GM12864 (cell line): Measurements from ENCODE around the gene GSTO2.

Experiments used
- DNase-seq: peaks from one replicate; pipeline ENCODE4 v3.0.0-alpha.2; 2011; ENCODE audit warnings: low read depth
- H3K4me3 ChIP-seq: 2 replicates; pipeline ENCODE4 v1.5.1; 2011; ENCODE audit warnings: mild to moderate bottlenecking, low read depth, low read length, control low read depth
- TF ChIP-seq, protein P1 (sequence below): IDR thresholded peaks from 2 replicates; pipeline ENCODE4 v1.5.1; 2011; ENCODE audit warnings: low read depth, mild to moderate bottlenecking, moderate library complexity, low read length, control low read depth, inconsistent platforms; ENCODE audit errors: missing control alignments

GSTO2 gene

DNA sequence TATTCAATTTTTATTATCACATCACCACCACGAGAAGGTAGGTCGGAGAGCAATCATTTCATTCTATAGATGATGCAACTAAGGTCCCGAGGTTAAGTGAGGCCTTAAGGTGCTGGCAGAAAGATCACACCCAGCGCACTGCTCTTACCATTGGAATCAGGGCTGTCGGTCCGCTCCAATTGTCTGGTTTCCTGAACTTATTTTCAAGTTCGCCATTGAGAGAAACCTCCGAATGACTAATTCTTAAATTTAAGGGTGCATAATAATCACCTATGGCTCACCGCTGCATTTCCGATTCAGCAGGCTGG, 625 bp upstream of the GSTO2 start:
- H3K4me3 ChIP-seq, result peak overlapping the region; percentile 77
- TF ChIP-seq, protein P1, sequence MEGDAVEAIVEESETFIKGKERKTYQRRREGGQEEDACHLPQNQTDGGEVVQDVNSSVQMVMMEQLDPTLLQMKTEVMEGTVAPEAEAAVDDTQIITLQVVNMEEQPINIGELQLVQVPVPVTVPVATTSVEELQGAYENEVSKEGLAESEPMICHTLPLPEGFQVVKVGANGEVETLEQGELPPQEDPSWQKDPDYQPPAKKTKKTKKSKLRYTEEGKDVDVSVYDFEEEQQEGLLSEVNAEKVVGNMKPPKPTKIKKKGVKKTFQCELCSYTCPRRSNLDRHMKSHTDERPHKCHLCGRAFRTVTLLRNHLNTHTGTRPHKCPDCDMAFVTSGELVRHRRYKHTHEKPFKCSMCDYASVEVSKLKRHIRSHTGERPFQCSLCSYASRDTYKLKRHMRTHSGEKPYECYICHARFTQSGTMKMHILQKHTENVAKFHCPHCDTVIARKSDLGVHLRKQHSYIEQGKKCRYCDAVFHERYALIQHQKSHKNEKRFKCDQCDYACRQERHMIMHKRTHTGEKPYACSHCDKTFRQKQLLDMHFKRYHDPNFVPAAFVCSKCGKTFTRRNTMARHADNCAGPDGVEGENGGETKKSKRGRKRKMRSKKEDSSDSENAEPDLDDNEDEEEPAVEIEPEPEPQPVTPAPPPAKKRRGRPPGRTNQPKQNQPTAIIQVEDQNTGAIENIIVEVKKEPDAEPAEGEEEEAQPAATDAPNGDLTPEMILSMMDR, result no peak
- no peak for DNase-seq

DNA sequence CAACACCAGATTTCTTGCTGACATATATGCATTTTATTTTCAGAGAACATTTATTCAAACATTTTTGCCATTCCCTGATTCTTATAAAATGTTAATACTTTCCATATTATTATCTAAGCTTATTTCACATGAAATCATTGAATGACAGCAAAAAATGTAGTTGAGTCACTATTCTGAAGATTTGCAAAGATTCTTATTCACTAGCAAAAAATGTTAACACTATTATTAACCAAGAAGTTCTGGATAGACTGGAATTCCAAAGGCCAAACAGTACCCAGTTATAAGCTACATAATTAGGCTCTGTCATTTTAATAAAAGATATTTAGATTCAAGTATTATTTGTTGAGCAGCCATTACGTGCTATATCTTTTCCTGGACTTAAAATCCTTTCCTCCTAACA, 4.3 kb downstream of the GSTO2 start:
- no peak overlapping the region for H3K4me3 ChIP-seq
- DNase-seq, result no peak
- TF ChIP-seq, protein P1, result no peak

DNA sequence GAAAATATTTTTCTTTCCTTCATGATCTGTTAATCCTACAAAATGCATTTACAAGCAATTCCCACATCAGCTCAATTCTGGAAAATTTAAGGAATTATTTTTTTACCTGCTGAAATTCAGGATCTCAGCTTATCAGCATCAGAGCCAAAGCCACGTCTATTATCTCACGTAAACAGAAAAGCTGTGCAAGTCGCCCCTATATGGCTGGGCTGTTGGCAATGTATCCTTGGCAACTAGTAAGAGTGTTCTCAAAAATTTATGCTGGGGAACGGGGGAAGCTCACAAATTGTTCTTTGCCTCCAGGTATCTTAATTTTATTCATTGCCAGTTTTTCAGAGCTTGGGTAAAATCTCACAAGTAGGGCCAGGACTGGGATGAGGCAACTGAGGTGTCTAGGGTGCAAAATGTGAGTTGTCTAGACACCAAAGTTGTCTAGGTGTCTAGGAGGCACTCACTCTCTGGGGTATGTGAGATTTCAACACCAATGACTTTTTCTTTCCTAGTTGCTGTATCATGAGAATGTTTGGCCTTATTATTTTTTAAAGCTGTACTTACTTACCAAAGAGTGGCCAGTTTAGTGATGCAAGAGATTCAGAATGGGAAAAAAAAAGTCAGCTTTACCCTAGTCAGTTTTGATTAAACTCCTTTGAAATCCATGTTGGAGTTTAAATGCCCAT, 5.1 kb downstream of the GSTO2 start:
- TF ChIP-seq, protein P1, result no peak
- no peak for DNase-seq
- H3K4me3 ChIP-seq, result no peak overlapping the region

DNA sequence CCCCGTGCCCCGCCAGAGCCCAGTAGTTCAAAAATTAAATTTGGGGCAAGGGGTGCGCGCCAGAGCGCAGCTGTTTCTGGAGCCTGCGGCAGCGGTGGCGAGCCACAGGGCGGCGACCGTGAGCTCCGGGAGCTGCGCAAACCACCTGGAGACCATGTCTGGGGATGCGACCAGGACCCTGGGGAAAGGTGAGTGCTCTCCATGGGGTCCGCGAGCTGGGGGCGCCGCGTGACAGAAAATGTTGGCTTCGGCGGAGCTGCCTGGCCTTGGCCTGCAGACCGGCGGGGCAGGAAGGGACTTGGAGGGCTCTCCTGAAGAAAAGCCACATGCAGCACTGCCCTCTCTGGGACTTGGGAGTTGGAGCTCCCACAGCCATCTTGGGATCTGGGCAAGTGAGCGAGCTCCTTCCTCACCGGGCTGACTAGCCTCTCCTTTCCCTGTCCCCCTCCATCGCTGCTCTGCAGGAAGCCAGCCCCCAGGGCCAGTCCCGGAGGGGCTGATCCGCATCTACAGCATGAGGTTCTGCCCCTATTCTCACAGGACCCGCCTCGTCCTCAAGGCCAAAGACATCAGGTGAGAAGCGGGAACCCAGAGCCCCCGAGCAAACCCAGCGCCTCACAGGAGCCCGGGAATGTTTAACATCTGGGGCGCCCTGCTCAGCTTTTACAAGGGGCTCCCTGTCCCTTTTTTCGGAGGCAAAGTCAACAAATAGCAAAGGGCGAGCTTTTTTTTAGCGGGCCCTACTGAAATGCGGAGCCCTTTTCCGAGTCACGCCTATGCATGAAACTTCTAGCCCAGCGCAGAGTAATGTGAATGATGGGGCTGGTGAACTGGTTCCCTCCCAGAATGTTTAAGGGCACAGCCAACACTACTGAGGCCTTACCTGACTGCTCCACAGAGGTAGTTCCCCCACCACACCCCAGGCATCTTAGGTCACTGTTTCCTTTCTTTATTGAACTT, 6.1 kb downstream of the GSTO2 start:
- DNase-seq, result no peak
- H3K4me3 ChIP-seq, result no peak overlapping the region
- TF ChIP-seq, protein P1, result peak; percentile 95

DNA sequence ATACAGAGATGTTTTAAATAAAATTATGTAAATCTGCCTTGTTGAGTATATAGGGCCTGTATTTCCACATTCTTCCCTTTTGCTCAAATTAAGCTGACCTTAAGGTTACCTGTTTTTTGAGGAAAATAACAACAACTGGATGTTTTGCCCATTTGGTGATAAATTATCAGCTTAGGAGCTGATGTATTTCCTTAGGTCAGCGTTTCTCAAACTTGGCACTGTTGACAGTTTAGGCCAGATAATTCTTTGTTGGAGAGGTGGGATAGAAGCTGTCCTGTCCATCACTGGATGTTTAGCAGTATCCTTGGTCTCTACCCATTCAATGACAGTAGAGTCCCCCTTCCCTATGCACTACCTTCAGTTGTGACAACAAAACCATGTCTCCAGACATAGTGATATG, 7.2 kb downstream of the GSTO2 start:
- no peak overlapping the region for H3K4me3 ChIP-seq

DNA sequence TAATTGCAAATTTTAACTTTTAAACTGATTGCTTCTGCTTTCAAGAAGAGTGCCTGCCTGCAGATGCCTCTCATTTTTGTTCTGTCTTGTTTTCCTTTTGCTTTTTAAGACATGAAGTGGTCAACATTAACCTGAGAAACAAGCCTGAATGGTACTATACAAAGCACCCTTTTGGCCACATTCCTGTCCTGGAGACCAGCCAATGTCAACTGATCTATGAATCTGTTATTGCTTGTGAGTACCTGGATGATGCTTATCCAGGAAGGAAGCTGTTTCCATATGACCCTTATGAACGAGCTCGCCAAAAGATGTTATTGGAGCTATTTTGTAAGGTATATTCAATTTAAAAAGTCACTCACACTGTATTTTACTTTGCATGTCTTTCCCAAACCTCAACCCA, 8.8 kb downstream of the GSTO2 start:
- no peak overlapping the region for H3K4me3 ChIP-seq
- TF ChIP-seq, protein P1, result no peak
- DNase-seq, result no peak

More for the DNA sequence above, 7.2 kb downstream of the GSTO2 start:
- TF ChIP-seq, protein P1, result no peak
- DNase-seq, result no peak
